HL-60 (cell line): Measurements from ENCODE around the gene CD4.

Experiments
- DNase-seq, 2 experiments: peaks; one replicate each; pipeline ENCODE4 v3.0.0-alpha.2; 2010 to 2020; ENCODE audit warnings: low read depth in 1 of 2, low spot score in 1 of 2
- H3K27ac ChIP-seq: fragments of 250-450 bp; sonication (Bioruptor Pico); replicated peaks from 2 replicates; pipeline ENCODE4 v1.5.1; 2020; ENCODE audit warnings: mild to moderate bottlenecking, moderate library complexity
- H3K27me3 ChIP-seq: fragments of 250-450 bp; sonication (Bioruptor Pico); 2 replicates; pipeline ENCODE4 v1.5.1; 2021; ENCODE audit warnings: mild to moderate bottlenecking, moderate library complexity; ENCODE audit not compliant: insufficient read depth, poor library complexity, severe bottlenecking
- H3K4me3 ChIP-seq: replicated peaks from 2 replicates; pipeline ENCODE4 v1.5.1; 2011; ENCODE audit warnings: mild to moderate bottlenecking, control low read depth, low read length; ENCODE audit not compliant: insufficient read depth
- CTCF ChIP-seq: IDR thresholded peaks from one replicate; pipeline ENCODE4 v1.5.1; 2011; ENCODE audit warnings: low read length, control low read depth, inconsistent platforms; ENCODE audit not compliant: insufficient read depth
- GABPA ChIP-seq: IDR thresholded peaks from 2 replicates; pipeline ENCODE4 v1.6.1; 2012; ENCODE audit warnings: low read depth
- POLR2AphosphoS5 ChIP-seq: IDR thresholded peaks from 2 replicates; pipeline ENCODE4 v1.6.1; 2012; ENCODE audit warnings: low read depth
- REST ChIP-seq: IDR thresholded peaks from 2 replicates; pipeline ENCODE4 v1.6.1; 2012; ENCODE audit warnings: low read depth; ENCODE audit not compliant: insufficient replicate concordance
- SPI1 ChIP-seq: IDR thresholded peaks from 2 replicates; pipeline ENCODE4 v1.6.1; 2012; ENCODE audit warnings: low read depth, mild to moderate bottlenecking, borderline replicate concordance

The CD4 gene

DNA sequence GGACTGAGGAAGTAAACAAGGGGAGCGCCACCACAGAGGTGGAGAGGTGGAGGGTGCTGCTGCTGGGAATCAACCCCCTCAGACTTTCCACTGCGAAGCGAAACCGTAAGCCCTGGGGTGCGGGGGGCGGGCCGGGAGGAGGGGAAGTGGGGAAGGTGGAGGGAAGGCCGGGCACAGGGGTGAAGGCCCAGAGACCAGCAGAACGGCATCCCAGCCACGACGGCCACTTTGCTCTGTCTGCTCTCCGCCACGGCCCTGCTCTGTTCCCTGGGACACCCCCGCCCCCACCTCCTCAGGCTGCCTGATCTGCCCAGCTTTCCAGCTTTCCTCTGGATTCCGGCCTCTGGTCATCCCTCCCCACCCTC is 17.0 kb upstream of the CD4 start, which contains the start of gene LAG3:
TSS of gene LAG3 (plus strand) at position 190 of the 365 bp plus-strand sequence. CDS start 333 bp downstream, outside the sequence.
- H3K27ac ChIP-seq: no peak within 1 kb of the TSS
- no peak for DNase-seq
- TF ChIP-seq SPI1: no peak
- TF ChIP-seq GABPA: no peak
- TF ChIP-seq POLR2AphosphoS5: no peak
- no peak for TF ChIP-seq REST
- no peak for TF ChIP-seq CTCF
- H3K27me3 ChIP-seq: peaks cover 36% of the 10 kb centered on the region
- H3K4me3 ChIP-seq: no peak within 1 kb of the TSS

- TF ChIP-seq POLR2AphosphoS5 (no peak), REST (no peak), GABPA (no peak), CTCF (no peak), SPI1 (no peak)
- Histone ChIP-seq H3K4me3 (no peak overlapping the region), H3K27me3 (peaks cover 38% of the 10 kb centered on the region), H3K27ac (no peak overlapping the region)
- DNase-seq: no peak
Observed at GRCh38 chr12:6772726-6773589, 16.4 kb upstream of the CD4 start.

DNA sequence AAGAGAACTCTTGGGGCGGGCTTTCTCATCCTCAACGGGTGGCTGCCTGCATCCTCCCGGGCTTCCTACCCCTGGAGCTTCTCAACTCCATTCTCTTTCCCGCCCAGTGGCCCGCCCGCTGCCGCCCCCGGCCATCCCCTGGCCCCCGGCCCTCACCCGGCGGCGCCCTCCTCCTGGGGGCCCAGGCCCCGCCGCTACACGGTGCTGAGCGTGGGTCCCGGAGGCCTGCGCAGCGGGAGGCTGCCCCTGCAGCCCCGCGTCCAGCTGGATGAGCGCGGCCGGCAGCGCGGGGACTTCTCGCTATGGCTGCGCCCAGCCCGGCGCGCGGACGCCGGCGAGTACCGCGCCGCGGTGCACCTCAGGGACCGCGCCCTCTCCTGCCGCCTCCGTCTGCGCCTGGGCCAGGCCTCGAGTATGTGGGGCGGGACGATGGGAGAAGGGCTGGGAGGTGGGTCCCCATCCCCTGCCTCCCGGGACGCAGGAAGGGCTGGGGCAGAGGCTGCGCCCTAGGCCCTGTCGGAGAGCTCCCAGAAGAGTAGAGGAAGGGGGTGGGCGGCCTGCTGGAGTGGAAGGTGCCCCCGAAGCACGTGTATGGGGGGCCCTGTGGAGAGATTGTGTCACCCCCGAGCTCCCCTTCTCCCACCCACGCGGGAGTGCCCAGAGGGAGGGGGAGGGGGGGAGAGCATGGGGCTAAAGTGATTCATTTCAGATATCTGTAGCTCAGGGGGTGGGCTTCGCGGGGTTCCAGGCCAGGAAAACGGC is 15.6 kb upstream of the CD4 start:
- TF ChIP-seq SPI1 (no peak), POLR2AphosphoS5 (no peak), CTCF (no peak), GABPA (no peak), REST (no peak)
- Histone ChIP-seq H3K4me3 (no peak overlapping the region), H3K27ac (no peak overlapping the region), H3K27me3 (peaks cover 32% of the 10 kb centered on the region)
- no peak for DNase-seq
